HT1080 (cell line): ENCODE data around the gene CCDC97. TPM values are rescaled to one million over a fixed set of nuclear protein-coding genes. Genes with fewer than 3 reads are reported as not detected.

Experiments
- DNase-seq: peaks from one replicate; pipeline ENCODE4 v3.0.0-alpha.2; 2015; ENCODE audit warnings: low read depth
- total RNA-seq: library from RNA; depleted of rRNA; stranded (reverse); fragments of >200 nt; shearing (Covaris generic); gene quantifications from 2 replicates; pipeline ENCODE4 v1.2.3, GENCODE V29; 2014

The CCDC97 gene
- total RNA-seq, 1 experiment from 2014 or later: 14.3 TPM

- DNase-seq: no peak
Observed at GRCh38 chr19:41318696-41319499, 8.9 kb downstream of the CCDC97 start.

DNA sequence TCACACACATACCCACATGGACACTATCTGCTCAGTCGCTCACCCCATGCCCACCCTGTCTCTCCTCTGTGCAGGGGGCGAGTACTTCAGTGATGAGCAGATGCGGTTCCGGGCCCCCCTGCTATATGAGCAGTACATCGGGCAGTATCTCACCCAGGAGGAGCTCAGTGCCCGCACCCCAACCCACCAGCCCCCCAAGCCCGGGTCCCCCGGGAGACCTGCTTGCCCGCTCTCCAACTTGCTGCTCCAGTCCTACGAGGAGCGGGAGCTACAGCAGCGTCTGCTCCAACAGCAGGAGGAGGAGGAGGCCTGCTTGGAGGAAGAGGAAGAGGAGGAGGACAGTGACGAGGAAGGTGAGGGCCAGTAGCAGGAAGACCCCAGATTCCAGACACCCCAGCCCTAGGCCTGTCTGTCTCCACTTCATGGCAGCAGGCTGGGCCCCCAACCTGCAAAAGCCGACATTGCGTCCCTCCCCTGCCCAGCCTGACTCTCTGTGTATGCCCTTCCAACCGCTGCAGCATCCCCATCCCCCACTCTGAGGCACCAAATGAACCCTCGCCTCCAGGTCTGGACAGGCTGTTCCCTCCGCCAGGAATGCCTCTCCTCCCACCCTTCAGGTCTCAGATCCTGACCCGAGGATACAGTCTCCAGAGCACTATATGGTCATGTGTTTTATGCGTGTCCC, 9.7 kb downstream of the CCDC97 start:
- no peak for DNase-seq

DNA sequence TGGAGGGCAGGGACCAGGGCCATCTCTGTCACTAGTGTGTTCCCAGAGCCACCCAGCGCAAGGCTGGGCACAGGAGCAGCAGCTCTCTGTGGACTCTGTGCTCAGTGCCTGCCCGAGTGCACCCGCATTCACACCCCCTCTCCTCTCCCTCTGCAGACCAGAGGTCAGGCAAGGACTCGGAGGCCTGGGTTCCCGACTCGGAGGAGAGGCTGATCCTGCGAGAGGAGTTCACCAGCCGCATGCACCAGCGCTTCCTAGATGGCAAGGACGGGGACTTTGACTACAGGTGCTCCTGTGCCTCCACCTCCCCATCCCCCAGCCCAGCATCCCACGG, 10.2 kb downstream of the CCDC97 start:
- DNase-seq: no peak

- DNase-seq: no peak
Observed at GRCh38 chr19:41320568-41320967, 10.6 kb downstream of the CCDC97 start.

DNA sequence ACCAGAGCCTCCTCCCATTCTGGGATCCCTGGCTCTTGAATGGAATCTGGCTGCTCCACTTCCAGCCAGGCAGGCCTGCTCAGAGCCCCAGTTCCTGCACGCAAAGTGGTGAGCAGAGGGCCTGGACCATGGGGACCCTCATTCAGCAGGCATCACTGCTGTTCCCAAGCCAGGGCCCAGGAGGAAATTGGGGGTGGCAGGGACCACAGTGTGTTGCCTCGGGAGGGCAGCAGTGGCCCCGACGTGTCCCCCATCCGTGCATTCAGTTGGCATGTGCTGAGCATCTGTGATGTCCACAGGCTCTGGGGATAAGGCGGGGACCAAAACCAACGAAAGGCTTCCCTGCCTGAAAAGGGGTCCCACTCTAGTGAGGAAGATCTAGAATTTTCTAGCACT, 11.2 kb downstream of the CCDC97 start:
- no peak for DNase-seq

DNA sequence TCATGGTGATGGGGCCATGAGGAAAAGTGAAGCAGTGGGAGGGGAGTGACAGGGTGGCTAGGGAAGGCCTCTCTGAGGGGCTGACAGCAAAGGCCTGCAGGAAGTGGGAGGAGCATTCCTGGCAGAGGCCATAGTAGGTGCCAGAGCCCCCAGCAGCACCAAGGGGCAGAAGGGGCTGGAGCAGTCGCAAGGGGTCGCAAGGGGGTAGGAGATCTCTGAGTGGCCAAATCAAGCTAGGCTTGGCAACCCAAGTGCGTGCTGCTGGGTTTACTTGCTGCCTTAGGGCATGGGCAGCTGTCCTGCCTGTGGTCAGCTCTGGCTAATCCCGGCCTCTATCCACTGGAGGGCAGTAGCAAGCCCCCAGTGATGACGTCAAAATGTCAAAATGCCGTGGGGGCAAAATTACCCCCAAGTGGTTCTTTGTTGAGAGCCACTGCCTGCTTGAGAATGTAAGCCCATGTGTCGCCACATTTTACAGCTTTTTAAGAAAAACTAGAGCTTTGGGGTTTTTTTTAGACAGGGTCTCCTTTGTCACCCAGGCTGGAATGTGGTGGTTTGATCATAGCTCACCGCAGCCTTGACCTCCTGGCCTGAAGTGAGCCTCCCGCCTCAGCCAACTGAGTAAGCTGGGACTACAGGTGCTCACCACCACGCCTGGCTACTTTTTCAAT, 11.8 kb downstream of the CCDC97 start:
- DNase-seq: peak; percentile 91

GRCh38 chr19:41322451-41322850, 12.5 kb downstream of the CCDC97 start:
- no peak for DNase-seq

DNA sequence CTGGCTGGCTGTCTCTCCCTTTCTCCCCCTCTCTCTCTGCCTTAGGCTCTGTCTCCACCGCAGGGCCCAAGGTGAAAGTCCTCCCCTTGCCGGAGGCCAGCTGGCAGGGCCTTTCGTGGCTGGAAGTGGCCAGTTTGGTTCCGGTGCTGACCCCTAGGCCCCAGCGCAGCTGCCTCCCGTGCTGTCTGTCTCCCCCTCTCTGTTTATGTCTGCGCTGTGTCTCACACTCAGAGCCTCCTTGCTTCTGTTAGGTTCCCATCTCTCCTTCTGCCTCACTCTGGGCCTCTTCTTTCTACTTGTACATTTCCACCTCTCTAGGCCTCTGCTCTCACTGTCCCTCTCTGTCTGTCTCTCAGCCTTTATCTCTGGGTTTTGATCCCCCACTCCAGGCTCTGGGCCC, 13.1 kb downstream of the CCDC97 start:
- no peak for DNase-seq

DNA sequence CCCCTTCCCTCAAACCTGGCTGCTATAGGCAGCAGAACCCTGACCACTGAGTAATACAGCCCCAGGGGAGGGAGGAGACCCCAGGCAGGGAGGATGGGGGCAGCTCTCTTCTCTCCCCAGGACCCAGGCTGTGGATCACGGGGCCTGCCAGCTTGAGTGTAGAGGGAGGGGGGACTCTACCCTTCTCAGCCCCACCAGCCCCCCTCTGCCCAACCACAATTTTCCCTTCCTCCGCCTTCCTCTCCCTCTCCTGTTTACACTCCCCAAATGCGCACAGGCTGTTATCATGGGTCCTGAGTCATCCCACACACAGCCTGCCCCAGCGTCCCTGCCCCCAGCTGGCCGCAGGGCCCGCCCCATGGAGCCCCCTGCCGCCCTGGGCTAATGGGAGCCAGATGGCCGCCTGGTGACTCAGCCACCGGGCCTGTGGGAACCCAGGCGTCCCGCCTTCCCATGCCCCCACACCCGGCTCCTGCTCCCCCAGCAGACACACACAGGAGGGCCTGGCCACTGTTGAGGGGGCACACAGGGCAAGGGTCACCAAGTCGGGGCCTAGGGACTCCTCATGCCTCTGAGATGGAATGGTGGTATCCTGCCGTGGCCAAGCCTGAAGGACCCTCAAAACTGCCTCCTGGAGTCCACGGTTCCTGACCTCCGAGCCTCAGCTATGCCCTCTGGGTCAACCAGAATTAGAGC, 13.6 kb downstream of the CCDC97 start:
- DNase-seq: peak; percentile 94

- no peak for DNase-seq
Observed at GRCh38 chr19:41324231-41324702, 14.3 kb downstream of the CCDC97 start.

GRCh38 chr19:41324921-41325639, 15.1 kb downstream of the CCDC97 start:
- peak; percentile 92 for DNase-seq

DNA sequence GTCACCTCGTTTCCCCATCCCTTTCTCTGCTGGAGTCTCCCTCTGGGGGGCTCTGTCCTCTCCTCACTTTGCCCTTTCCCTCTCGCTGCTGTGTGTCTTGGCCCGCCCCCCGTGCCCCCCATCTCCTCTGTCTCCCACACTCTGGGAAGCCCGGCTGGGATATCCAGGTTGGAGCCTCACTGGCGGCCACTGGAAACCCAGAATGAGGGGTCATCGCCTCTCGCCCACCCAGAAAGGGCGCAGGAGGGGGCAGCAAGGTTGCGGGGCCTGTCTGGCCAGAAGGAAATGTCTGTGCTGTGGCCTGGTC, 15.6 kb downstream of the CCDC97 start:
- DNase-seq: no peak

DNA sequence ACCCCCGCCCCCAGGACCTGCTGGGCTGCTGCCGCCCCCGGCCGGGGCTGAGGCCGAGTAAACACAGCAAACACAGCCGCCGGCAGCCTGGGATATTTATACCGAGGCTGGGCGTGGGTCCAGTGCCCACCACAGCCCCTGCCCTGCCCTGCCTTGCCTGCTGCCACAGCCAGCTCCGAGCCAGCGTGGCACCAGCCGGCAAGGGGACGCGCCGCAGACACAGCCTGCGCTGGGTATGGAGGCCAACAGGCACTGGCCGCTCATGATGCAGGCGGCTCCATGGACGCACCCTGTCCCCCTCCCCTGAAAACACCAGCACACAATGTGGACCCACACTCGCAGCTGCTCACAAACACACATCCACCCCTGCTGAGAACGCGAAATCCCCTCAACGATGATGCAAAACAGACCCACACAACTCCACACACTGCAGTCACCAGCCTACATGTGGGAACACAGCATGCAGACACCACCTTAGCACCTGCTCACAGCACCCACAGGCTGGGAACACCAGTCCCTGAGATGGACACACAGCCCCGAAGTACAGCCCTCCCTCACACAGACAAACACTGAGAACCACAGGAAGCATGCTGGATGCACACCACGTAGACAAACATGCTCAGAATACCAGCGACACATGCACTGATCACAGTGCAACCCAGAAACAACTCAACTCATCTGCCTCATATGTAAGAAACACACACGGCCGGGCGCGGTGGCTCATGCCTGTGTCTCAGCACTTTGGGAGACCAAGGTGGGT, 16.2 kb downstream of the CCDC97 start:
- peak; percentile 40 for DNase-seq

DNA sequence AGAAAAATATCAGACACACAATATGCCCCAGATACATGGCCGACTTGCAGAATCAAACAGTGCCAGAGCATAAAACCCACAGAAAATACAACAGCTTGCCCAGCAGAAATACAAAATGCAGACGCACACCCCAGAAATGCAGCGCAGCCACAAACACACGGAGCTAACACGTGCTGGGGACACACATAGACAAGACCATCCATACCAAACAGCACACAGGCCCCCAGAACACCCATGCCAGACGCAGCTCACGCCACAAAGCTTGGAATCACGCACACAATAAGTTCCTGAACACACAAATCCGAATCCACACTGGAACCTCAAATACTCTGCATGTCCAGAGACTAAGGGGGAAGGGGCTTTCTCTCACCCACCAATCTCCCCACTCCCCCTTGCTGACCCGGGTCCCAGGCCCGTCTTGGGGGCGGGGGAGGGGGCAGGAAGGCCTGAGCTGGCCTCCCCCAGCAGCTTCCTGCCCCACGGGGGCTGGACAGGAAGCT, 17.2 kb downstream of the CCDC97 start:
- DNase-seq: peak; percentile 31

DNA sequence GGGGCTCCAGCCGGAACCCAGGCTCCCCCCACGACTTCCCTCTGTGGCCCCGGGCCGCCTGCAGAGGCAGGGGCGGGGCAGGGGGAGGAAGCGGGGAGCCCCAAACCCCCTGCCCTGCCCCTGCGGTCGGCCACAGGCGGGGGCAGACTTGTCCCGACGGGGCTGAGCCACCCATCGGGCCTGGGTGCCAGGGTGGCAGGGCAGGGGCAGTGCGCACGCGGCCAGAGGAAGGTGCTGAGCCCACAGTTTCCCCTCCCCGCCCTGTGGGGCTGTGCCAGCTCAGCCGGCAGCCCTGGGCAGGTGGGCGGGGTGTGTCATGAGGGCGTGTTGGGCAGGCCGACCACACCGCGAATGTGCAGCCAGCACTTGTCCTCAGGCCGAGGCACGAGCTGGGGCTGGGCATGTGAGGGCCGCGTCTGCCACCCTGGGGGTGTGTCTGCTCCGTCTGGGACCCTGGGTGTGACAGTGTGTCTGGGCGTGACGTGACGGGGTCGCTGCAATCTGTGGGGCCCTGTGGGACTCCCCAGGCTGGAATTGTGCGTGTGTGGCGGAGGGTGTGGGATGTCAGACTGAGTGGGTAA, 17.7 kb downstream of the CCDC97 start:
- peak; percentile 81 for DNase-seq

DNA sequence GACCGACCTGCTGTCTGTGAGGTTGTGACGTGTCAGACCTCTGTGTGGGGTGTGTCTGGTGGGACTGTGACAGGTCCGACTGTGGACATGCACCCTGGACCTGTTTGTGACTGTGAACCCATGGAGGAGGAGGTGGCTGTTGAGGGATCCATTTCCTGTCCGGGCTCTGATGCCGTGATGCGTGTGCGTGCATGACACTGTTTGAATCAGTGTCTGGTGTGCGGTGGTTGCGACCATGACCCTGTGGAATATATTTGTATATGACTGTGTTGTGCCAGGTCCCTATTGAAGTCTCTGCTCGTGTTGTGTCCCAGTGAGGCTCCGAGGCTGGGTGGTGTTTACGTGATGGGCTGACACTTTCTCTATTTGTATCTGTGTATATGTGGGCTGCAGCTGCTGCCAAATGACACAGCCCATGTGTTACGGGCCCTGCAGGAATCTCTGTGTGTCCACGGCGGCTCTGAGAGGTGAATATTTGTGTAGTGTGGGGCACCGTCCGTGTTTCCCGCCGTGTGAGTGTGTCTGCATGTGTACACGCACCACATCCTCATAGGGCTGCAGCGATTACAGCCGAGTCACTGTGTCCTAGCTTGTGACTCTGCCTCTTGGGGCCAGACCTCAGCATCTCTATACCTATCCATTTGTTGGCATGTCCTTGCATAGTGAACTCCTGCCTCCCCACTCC, 18.3 kb downstream of the CCDC97 start:
- DNase-seq: no peak

GRCh38 chr19:41328842-41329225, 18.9 kb downstream of the CCDC97 start:
- no peak for DNase-seq

DNA sequence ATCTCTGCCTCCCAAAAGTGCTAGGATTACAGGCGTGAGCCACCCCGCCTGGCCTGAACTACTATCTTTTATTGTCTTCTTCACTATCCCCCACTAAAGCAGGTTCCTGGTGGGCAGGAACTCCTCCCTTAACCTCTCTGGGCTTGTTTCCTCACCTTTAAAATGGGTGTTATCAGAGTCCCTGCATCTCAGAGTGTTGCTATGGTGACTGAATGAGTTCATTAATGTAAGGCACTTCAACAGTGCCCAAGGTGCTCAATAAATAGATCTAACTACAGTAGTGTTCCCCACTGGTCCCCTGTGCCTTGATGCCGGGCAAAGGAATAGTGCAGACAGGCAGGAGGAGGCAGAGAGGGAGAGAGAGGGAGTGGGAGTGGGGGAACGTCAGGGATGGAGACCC, 20.5 kb downstream of the CCDC97 start:
- DNase-seq: no peak

DNA sequence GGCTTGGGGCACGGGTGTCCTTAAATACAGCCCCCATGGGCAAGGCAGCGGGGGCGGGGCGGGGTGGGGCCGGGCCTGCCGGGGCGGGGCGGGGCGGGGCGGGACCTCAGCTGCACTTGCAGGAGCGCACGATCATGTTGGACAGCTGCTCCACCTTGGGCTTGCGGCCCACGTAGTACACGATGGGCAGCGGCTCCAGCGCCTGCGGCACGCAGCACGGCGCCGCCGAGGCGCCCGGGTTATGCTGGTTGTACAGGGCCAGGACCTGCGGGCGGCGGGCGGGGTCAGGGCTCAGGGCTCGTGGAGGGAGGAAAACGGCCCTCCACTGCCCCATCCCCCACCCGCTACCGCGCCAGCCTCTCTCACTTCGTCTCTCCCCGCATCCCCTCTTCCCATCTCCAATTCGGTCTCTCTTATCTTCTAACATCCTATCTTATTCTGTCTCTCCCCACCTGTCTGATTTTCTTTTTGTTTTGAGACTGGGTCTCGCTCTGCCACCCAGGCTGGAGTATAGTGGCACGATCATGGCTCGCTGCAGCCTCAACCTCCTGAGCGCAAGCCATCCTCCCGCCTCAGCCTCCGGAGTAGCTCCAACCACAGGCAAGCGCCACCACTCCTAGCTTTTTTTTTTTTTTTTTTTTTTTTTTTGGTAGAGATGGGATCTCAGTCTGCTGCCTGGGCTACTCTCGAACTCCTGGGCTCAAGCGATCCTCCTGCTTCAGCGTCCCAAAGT, 21.1 kb downstream of the CCDC97 start:
- no peak for DNase-seq
